Vagina (tissue), 2 donors: Measurements from ENCODE around the gene CD300E. TPM values are rescaled to one million over a fixed set of nuclear protein-coding genes. Genes with fewer than 3 reads are reported as not detected.

Source experiments
- DNase-seq, 2 donors: peaks; one replicate each; pipeline ENCODE4 v3.0.0-alpha.2; 2017; ENCODE audit errors: extremely low spot score in 2 of 2
- H3K27ac ChIP-seq: fragments of 200-600 bp; sonication (generic); one replicate; pipeline ENCODE4 v1.5.1; 2019
- H3K27me3 ChIP-seq: fragments of 200-600 bp; sonication (generic); one replicate; pipeline ENCODE4 v1.5.1; 2019
- H3K36me3 ChIP-seq, 2 donors: fragments of 200-600 bp; sonication (generic); one replicate each; pipeline ENCODE4 v1.5.1; 2017 to 2019
- H3K4me1 ChIP-seq: fragments of 200-600 bp; sonication (generic); one replicate; pipeline ENCODE4 v1.5.1; 2019
- H3K4me3 ChIP-seq, 2 donors: fragments of 200-600 bp; sonication (generic); 1 replicate in 1 of 2; 2 replicates in 1 of 2; pipeline ENCODE4 v1.5.1; 2016 to 2019
- H3K9me3 ChIP-seq: fragments of 200-600 bp; sonication (generic); one replicate; pipeline ENCODE4 v1.5.1; 2019
- POLR2A ChIP-seq, 2 donors: fragments of 450-650 bp; IDR thresholded peaks; one replicate each; pipeline ENCODE4 v1.6.1; 2017; ENCODE audit warnings: antibody characterized with exemption in 2 of 2, mild to moderate bottlenecking in 2 of 2, moderate library complexity in 2 of 2
- POLR2AphosphoS5 ChIP-seq, 2 donors: sonication (generic); formaldehyde crosslinking; IDR thresholded peaks; one replicate each; pipeline ENCODE4 v1.9.0; 2017; ENCODE audit warnings: antibody characterized with exemption in 2 of 2, mild to moderate bottlenecking in 2 of 2, low read depth in 1 of 2; ENCODE audit not compliant: insufficient read depth in 1 of 2
- intact Hi-C: fragments of 100-400 bp; cut with DNase I; formaldehyde crosslinking; loops from one replicate; pipeline ENCODE4 v1.15.1; 2023
- total RNA-seq: library from RNA; depleted of rRNA; stranded (reverse); fragments of >200 nt; gene quantifications from one replicate; pipeline ENCODE4 v1.2.3, GENCODE V29; 2016
- TF ChIP-seq, protein P1 (sequence below), 3 experiments: fragments of 450-650 bp in 2 of 3; fragments of 200-600 bp in 1 of 3; sonication (generic) in 1 of 3; IDR thresholded peaks; one replicate each; pipeline ENCODE4 v1.5.1; 2017 to 2019; ENCODE audit warnings: antibody characterized with exemption in 3 of 3, mild to moderate bottlenecking in 2 of 3, moderate library complexity in 2 of 3

Gene CD300E
- total RNA-seq, 1 donor from 2014 or later: 0.98 TPM

DNA sequence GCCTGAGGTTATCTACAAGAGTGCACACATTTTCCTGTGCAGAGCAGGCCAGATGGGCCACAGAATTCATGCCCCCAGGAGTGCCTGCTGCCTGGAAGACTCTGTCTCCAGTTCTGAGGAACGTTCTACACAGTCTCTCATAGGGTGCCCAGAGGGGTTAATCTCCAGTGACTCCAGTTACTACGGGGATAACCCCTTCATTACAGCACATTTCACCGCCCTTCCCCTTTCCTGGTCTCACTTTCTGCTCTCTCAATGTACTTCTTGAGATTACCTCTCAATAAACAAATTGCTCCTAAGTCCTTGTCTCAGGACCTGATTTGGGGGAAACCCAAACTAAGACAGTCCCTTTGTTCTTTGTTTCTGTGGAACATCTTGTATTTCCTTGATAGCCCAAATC, 62.0 kb downstream of the CD300E start:
- Histone ChIP-seq H3K4me3 (no peak overlapping the region), H3K36me3 (no peaks in the 10 kb centered on the region), H3K4me1 (no peaks in the 10 kb centered on the region), H3K27me3 (no peaks in the 10 kb centered on the region), H3K9me3 (no peaks in the 10 kb centered on the region), H3K27ac (no peak overlapping the region)
- intact Hi-C loops: no loop called here
- TF ChIP-seq, protein P1, sequence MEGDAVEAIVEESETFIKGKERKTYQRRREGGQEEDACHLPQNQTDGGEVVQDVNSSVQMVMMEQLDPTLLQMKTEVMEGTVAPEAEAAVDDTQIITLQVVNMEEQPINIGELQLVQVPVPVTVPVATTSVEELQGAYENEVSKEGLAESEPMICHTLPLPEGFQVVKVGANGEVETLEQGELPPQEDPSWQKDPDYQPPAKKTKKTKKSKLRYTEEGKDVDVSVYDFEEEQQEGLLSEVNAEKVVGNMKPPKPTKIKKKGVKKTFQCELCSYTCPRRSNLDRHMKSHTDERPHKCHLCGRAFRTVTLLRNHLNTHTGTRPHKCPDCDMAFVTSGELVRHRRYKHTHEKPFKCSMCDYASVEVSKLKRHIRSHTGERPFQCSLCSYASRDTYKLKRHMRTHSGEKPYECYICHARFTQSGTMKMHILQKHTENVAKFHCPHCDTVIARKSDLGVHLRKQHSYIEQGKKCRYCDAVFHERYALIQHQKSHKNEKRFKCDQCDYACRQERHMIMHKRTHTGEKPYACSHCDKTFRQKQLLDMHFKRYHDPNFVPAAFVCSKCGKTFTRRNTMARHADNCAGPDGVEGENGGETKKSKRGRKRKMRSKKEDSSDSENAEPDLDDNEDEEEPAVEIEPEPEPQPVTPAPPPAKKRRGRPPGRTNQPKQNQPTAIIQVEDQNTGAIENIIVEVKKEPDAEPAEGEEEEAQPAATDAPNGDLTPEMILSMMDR (IDR thresholded peaks at IDR 0.05): no peak
- TF ChIP-seq POLR2AphosphoS5 (IDR thresholded peaks at IDR 0.05; ENCODE audit: insufficient read depth in 1 of 2, low read depth in 1 of 2): no peak
- no peak for TF ChIP-seq POLR2A (IDR thresholded peaks at IDR 0.05)
- DNase-seq: no peak

Other genes with a start within 250 kb of the CD300E start
- 27.5 TPM for gene GPRC5C, start 191.7 kb downstream of the CD300E start, total RNA-seq
- 4.2 TPM for gene CD300A, start 157.1 kb downstream of the CD300E start, total RNA-seq
- 0.25 TPM for gene CD300LB, start 92.3 kb downstream of the CD300E start, total RNA-seq
- not detected for gene CD300C, start 77.6 kb downstream of the CD300E start, total RNA-seq
- gene CD300H, start 56.2 kb downstream of the CD300E start, total RNA-seq: not detected
- gene CD300LD, start 31.5 kb downstream of the CD300E start, total RNA-seq: not detected
- gene CD300LF, start 89.2 kb upstream of the CD300E start, total RNA-seq: 0.49 TPM
- 7.1 TPM for gene RAB37, start 113.5 kb upstream of the CD300E start, total RNA-seq
- 57.2 TPM for gene NHERF1, start 124.9 kb upstream of the CD300E start, total RNA-seq
- 28.5 TPM for gene NAT9, start 152.6 kb upstream of the CD300E start, total RNA-seq
- not detected for gene GRIN2C, start 236.1 kb upstream of the CD300E start, total RNA-seq
- 16.0 TPM for gene FDXR, start 249.3 kb upstream of the CD300E start, total RNA-seq